NCI-H1436 (cell line): ENCODE data around the gene DGKI.

Experiments
- DNase-seq: peaks from one replicate; lab custom pipeline; 2025; lab: John Stamatoyannopoulos, UW

Gene DGKI

DNA sequence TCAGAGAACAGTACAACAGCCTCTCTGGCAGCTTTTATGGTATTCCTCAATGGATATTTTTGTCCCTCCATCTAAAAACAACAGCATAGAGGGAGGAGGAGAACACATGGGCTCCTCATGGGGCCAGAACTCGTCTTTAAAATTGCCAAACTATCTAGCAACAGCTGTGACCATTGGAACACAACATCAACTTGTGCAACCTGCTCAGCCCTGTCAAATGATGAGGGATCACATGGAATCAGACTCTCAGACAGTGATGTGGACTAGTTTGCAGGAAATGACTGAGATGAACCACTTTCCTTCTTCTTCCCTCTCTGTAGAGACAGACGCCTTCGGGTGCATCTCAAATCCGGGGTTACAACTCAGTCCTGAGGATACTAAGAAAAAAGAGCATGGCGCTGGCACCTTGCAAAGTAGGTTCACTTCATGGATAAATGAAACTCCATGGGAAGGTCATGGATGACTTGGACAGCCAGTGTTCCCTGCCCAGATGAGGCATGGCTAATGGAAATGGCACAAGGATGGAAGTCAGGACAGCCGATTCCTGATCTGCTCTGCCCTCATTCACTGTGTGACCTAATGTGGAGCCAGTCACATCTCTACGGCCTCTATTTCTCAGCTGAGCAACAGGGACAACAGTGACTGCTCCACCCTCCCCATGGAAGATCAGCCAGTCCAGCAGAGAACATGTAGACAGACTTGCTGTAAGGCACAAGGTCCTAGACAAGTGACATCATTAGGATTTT is 24.6 kb upstream of the DGKI start:
- no peak for DNase-seq

DNA sequence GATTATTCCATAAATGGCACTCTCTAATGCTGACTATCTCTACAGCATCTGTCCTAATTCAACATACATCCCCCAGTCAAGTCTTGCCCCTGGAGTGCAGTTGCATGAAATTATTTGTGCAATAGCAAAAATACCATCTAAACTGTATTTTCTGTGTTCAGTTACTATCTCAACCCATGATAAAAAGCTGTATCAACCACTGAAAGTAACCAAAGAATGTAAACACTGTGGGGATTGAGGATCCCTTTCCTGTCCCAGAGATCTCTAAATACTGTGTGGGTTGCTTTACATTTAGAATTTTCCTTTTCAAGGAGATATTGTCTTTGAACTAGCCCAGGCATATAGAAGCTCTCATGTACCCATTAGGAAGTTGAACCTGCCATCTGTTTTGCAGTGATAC is 23.9 kb upstream of the DGKI start:
- no peak for DNase-seq

DNA sequence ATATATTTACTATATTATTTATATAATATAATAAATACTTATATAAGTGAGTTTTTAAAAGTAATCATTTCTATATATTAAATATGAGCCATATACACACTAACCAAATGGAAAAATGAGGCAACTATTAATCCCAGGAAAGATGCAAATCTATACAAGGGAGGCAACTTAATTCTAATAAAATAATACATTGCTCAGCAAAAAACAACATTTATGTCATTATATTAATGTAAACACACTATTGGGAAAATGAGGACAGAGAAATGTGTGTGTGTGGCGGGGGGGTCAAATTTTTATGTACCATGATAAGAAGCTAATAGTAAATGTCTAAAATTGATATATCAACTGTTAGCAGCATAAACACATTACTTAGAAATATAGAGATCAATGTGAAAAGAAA is 23.3 kb upstream of the DGKI start:
- no peak for DNase-seq

DNA sequence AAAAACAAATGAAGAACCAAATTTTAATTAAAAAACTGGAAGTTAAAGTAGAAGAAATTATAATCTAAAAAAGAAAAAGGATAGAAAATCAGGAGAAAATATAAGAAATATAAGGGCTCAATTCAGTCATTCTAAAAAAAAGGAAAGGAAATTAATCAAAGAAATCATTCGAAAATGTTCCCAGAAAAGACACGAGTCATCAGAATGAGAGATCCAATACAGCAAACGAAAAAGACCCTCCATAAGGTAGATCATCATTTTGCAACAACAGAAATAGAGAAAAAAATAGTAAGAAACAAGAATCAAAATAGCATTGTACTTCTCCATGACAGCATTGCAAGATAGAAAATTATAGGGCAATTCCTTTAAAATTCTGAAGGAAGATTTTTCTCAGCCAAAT is 22.5 kb upstream of the DGKI start:
- DNase-seq, result no peak

DNA sequence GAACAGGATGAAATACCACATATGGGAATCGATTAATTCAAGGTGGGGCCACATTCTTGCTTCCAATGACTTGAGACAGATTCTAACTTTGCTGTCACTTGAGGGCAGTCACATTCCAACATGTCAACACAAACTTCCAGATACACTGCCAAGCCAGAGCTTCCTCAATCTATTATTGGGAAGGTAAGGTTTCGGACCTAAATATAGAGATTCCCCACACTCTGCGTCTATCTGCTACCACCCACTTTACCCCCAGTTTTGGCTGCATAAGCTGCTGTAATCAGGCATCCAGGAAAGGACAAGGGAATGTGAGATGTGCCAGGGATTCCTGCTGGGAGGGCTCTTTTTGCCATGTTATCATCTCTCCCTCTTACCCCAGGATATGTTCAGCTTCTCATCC is 20.5 kb upstream of the DGKI start:
- no peak for DNase-seq

DNA sequence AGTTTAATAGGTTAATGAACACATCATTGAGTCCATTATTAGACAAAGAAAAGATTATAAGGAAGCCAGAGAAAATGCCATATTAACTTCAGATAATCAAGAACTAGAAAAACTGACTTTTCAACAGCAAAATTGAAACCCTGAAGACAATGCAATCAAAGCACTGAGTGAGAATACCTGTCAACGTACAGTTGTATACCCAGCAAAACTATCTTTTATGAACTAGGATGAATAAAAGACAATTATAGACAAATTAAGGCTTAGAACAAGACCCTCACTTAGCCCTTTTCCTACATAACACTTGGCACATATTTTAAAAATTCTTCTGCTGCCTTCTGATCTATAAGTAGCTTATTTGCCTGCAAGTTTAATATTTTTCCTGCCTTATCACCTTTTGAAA is 19.0 kb upstream of the DGKI start:
- DNase-seq, result no peak

DNA sequence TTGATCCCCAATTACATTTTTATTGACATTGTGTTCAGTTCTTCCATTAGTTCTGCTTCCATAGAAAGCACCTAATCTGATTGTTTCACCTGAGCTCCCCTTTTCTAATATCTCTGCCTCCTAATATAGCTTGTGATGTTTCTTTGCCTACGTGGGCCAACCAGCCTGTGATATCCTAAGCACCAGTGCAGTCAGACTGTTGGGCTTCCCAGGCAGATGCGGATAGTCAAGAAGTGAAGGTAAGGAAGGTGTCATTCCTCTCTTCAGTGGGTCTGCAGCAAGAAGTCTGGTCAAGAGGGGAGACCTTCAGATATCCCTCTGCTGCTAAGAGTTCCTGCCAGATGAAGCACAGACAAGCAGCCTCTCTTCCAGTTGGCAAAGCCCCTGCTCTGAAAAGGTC is 16.2 kb upstream of the DGKI start:
- DNase-seq, result no peak

DNA sequence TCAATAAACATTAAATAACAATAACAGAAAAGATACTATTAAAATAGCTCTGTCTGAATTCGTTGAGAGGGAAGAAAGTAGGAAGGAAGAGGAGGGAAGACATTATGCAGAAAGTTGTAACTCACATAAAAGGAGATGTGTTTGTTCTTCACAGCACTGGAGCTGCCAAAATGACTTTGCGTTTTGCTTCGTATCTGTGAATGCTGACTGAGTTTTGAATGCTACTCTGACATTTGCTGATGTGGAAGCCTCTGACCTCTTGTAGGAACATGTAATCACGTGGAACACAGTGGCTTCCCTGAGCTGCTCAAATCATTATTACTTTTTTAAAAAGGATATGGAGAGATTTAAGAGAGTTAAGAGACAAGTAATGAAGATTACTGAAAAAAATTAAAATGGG is 15.6 kb upstream of the DGKI start:
- no peak for DNase-seq

DNA sequence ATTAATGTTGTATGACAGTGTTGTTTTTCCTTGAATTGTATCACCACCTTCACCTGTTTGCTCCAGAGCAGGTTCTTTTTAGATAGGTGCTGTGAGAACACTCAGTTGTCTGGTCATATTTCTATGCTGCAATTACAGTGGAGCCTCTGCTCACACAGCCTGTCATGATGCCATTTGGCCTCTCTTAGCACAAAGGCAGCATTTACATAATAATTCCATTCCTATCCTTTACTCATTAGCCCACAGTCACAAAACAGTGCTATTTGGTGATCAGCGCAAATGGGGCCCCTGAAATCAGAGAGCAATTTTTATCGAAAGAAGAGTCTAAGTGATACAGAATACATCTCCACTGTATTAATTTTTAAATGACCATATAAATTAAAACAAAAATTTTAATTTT is 13.8 kb upstream of the DGKI start:
- no peak for DNase-seq

DNA sequence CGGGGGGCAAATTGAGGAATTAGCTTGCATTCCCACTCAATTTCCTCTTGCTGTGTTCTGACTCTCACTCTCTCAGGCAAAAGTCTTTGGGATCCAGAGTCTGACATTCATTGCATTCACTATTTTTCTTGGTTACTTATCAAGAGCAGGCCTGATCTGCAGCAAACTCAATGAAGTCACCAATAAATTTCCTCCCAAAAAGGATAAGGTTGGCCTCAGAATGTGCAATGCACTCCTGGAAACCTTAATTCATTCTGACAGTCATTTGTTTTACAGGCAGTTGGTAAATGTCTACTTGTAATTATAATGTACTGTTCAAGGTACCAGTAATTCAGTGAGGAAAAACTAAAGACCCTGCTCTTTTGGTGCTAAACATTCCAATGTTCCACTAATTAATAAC is 6.3 kb upstream of the DGKI start:
- no peak for DNase-seq

DNA sequence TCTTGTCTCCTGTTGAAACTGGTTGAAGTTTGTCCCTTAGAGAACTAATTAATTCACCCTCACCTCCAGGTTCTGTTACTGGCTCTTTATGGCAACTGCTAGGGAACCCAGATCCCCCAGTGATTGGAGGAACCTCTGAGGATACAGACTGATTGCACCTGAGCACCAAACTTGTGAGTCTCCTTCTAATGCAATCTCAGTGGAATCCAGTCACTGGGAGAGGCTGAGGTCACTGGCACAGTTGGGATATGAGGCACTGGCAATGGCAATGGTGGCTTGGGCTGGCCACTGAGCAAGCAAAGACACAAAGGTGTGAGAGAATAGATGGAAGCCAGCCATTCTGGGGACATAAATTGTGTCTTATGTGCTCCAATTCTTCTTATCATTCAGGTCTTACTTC is 5.3 kb upstream of the DGKI start:
- no peak for DNase-seq

DNA sequence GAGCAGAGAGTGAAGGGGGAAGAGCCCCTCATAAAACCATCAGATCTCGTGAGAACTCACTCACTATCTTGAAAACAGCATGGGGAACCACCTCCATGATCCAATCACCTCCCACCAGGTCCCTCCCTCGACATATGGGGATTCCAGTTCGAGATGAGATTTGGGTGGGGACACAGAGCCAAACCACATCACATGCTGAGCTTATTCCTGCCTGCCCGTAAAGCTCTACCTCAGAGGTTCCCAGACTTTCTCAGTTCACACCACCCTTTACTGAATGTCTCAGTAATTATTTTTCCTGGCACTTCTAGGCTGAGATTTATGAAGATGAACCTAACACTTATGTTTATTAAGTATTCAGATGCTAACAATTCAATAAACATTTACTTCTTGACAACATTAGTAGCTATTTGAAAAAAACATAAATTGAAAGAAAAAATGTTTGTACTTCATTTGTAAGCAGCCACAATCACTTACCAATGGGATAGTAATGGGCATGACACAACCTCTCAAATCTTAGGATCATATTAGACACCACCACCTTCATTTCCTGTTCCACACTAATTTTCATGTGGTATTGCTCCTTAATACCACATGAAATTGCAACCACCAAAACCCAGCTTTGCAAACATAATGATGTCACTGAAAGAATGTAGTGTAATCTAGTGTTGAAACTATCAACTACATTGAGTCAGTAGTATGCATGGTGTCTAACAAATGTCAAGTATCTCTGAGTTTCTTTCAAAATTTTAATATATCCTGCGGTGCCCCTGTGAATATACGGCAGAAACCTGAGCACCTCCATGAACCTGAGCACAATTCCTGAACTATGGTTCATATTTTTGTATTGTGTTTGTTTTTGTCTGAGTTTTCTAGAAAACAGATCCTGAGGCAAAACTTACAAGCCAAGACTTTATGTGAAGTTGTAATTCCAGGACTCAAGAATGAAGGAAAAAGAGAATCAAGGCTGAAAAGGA is 4.5 kb upstream of the DGKI start:
- DNase-seq, result no peak

DNA sequence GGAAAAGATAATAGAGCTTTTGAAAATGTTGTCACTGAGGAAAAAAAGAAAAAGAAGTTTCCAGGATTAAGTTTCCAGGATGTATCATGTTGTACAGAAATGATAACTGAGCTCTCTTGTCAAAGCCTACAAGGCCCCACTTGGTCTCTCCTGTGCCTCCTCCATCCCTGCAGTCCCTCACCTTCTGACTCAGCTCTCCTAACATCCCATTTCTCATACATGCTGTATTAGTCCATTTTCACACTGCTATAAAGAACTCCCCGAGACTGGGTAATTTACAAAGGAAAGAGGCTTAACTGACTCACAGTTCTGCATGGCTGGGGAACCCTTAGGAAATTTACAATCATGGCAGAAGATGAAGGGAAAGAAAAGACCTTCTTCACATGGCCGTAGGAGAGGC is 3.8 kb upstream of the DGKI start:
- DNase-seq, result no peak

DNA sequence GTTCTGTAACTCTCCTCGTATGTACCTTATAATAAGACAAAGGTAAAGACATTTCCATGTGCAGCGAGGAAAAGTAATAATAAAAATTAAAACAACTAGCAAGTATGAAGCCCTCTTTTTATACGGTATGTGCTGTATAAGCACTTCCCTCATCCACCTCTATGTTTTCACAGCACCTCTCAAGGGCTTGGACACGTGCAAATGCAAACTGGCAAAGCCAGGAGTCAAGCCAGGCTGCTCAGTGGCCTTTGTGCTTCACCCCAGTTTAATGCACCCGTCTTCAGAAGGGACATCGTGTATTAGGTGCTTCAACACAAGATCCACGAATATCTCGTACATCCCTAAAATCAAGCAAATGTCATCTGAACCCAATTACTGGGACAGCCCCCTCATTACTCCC is 1.3 kb upstream of the DGKI start:
- DNase-seq, result no peak

DNA sequence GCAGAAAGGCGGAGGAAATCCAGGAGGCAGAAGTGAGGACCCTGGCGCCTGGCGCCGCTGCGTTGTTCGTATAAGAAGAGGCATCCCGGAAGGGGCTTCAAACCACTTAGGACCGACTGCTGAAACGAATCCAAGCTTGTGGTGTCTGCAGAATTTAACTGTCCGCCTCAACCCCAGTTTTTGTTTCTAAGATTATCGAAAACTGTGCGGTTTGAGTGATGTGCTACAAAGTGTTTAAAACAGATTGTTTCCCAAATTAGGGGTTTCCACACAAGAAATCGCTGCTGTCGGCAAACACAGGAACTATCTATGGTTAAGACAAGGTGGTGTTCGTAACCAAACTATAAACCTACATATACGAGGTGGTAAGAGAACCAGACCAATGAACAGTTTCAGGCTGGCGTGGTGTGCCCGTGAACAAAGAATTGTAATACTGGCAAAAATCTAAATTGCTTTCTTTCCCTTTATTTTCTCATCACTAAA is 835 bp upstream of the DGKI start:
- DNase-seq, result no peak

DNA sequence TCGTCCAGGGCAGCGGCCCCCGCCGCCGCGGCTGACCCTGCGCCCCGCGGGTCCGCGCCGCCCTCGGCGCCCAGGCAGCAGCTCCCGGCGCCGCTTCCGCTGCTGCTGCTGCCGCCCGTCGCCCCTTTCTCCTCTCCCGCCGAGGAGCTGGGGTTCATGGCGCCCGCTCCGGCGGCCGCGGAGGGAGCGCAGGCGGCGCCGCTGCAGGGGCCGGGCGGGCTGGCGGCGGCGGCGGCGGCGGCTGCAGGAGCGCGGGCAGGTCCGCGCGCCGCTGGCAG is 286 bp downstream of the DGKI start:
- no peak for DNase-seq

DNA sequence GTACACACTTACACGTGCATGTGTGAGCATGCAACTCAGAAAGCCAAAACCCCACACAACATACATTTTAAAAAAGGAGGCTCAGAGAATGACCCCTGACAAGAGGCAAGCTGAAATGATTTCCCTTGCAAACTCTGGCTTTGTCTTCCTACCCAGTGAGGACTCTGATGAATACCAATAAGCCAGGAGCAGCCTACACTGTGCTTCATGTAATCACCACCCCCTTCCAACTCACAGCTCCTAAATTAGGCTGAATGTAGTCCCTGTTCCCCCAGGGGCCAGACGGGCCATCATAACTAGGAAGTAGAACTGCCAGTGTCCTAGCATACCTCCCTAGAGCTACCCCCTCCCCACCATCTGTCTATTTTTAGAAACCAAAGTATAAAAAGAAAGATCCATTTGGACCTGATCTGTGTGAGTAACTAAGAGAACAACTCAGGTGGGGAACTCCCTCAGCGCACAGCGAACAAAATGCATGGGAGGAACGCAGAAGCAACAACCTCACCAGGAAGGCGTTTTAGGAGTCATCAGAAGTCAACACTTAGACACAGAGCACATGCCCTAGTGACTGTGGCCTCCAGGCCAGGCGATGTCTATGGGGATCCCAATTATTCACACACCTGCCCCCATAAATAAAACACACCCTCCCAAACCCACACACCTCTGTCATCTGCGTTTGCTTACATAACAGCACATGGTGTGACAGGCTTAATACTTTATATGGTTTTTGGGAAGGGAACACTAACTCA is 1.9 kb downstream of the DGKI start:
- no peak for DNase-seq

DNA sequence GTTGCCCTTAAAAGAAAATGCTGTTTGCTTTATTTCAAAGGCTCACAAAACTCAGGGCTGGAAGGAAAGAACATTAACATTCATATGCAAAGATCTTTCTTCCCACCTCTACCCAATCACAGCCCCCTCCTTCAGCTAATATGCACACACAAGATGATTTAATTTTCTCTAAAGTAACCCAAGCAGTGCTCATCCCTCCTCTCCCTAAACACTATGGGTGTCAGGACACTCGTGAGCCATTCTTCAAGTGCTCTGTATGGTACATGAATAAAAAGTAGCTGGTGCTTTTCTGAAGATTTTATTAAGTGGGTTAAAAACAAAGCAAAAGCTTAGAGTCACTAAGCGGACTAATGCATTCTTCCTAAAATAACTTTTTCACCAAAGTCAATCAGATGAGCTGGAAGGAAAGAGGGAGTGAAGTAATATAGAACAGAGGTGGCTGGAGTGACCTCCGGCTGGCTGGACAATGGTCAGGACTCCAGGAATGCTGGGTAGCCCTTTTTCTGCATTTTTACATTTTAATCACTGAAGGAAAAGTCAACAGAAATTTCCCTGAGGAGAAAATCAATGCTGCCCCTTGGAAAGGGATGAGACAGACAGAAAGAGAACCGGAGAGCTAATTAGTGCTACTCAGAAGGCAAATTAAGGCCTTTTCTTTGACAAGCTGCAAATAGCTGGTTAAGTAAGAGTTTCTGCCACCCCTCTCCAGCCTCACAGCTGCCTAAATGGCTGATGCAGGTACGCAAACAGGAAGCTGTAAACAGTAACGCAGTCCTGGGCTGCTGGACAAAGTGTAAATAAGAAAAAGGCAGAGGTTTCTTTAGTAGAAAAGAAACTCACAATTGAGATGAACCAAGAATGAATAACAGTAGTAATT is 6.6 kb downstream of the DGKI start:
- DNase-seq, result peak; percentile 68

DNA sequence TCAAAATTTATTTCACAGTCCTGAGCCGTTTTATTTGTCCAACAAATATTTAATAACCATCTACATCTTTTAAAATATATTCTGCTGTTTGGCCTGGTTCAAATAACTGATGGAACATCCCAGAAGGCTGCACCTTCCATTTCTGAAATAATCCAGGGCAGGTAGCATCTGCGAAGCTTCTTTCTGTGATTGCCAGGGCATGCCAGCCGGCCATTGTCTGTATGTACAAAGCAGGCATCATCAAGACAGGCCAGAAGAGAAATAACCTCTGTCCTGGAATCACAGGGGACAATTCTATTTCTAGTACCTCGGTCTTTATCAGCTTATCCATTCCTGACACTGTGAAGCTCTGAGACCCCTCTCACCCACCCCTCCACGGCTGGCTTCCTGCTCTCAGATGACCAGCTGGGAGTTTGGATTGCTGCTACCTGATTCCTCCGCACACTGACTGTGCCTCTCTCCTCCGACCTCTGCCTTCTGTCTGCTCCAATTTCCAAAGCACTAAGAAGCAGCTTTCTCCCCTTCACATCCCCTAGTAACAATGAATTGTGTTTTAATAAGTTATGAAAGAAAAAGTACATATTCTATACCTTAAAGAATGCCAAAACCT is 8.0 kb downstream of the DGKI start:
- DNase-seq, result no peak

DNA sequence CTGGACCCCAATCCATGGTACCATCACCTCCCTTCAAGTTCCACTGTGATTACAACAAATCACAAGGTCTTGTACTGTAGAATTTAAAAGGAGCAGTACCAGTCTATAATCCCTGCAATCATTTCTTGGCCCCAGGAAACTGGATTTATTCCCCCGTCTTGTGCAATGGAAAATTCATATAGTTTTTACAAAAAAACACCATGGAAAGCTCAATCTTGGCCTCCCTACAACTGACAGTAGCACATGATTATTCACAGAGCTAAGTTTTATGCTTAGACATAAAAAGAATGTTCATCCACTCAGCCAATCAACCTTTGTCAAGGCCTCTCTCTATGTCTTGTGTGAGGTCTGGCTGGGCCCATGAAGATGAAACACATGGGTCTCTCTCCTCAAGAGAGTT is 10.2 kb downstream of the DGKI start:
- no peak for DNase-seq

DNA sequence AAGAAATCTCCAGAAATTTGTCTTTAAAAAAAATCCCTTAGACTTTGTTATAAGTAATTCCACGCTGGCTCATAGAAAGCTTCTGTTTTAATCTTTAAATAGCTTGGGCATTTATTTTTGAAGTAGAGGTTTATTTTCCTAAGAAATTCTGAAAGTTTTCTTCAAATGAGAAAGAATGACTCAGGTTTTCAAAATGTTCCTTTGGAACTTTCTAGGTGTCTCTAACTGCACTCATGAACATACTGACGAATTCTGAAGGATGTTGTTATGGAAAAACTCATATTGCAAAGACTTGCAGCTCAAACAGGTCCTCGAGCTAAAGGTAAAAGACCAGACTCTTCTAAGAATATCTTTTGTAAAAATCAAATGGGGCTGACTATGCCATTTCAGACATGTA is 10.7 kb downstream of the DGKI start:
- DNase-seq, result no peak
